Glutamatergic neuron (in vitro differentiated cells): ENCODE data around the gene SH2D4B. TPM values are rescaled to one million over a fixed set of nuclear protein-coding genes. Genes with fewer than 3 reads are reported as not detected.

Experiments used
- DNase-seq: peaks from one replicate; pipeline ENCODE4 v3.0.0; 2022
- H3K27ac Mint-ChIP-seq: one replicate; pipeline ENCODE4 v1.8.0; 2020; ENCODE audit warnings: mild to moderate bottlenecking, mixed read lengths, inconsistent platforms; ENCODE audit not compliant: unreplicated experiment
- H3K27me3 Mint-ChIP-seq: one replicate; pipeline ENCODE4 v1.8.0; 2020; ENCODE audit warnings: mild to moderate bottlenecking, moderate library complexity, mixed read lengths, inconsistent platforms; ENCODE audit not compliant: unreplicated experiment
- H3K36me3 Mint-ChIP-seq: one replicate; pipeline ENCODE4 v1.8.0; 2020; ENCODE audit warnings: mild to moderate bottlenecking, mixed read lengths, inconsistent platforms; ENCODE audit not compliant: unreplicated experiment
- H3K4me1 Mint-ChIP-seq: one replicate; pipeline ENCODE4 v1.8.0; 2020; ENCODE audit warnings: mild to moderate bottlenecking, low read depth, mixed read lengths, inconsistent platforms; ENCODE audit not compliant: unreplicated experiment
- H3K4me3 Mint-ChIP-seq: one replicate; pipeline ENCODE4 v1.8.0; 2020; ENCODE audit warnings: mild to moderate bottlenecking, mixed read lengths, inconsistent platforms; ENCODE audit not compliant: unreplicated experiment
- H3K9me3 Mint-ChIP-seq: one replicate; pipeline ENCODE4 v1.8.0; 2020; ENCODE audit warnings: mild to moderate bottlenecking, moderate library complexity, mixed read lengths, inconsistent platforms; ENCODE audit not compliant: unreplicated experiment
- CTCF ChIP-seq: fragments of 200-600 bp; sonication (generic); IDR thresholded peaks from one replicate; pipeline ENCODE4 v1.5.0; 2021; ENCODE audit not compliant: partially characterized antibody, unreplicated experiment
- total RNA-seq: library from RNA; stranded (reverse); fragmentation: NEBNext Ultra II Directional; extraction: Animal tissue kit (Norgen Biotek cat#: 25700); gene quantifications from one replicate; pipeline ENCODE4 v1.2.1, GENCODE V29; 2021; ENCODE audit not compliant: unreplicated experiment

Gene SH2D4B
- total RNA-seq, 1 donor from 2014 or later: 0.12 TPM

- Mint-ChIP-seq H3K4me3 (no peak overlapping the region), H3K4me1 (no peaks in the 10 kb centered on the region), H3K27me3 (peaks cover 2% of the 10 kb centered on the region), H3K36me3 (peaks cover 7% of the 10 kb centered on the region), H3K9me3 (no peaks in the 10 kb centered on the region), H3K27ac (no peak overlapping the region)
- no peak for TF ChIP-seq CTCF
- no peak for DNase-seq
Observed at GRCh38 chr10:80687476-80687789, 149.7 kb downstream of the SH2D4B start.

GRCh38 chr10:80690434-80690833, 152.7 kb downstream of the SH2D4B start:
- TF ChIP-seq CTCF: no peak
- H3K27ac Mint-ChIP-seq: no peak overlapping the region
- H3K4me3 Mint-ChIP-seq: no peak overlapping the region
- H3K9me3 Mint-ChIP-seq: peaks cover 1% of the 10 kb centered on the region
- no peaks in the 10 kb centered on the region for H3K4me1 Mint-ChIP-seq
- peaks cover 3% of the 10 kb centered on the region for H3K27me3 Mint-ChIP-seq
- peaks cover 7% of the 10 kb centered on the region for H3K36me3 Mint-ChIP-seq
- no peak for DNase-seq

GRCh38 chr10:80691441-80691840, 153.7 kb downstream of the SH2D4B start:
- Mint-ChIP-seq H3K27ac (no peak overlapping the region), H3K36me3 (peaks cover 7% of the 10 kb centered on the region), H3K4me3 (no peak overlapping the region), H3K27me3 (peaks cover 3% of the 10 kb centered on the region), H3K4me1 (peaks cover 8% of the 10 kb centered on the region), H3K9me3 (peaks cover 1% of the 10 kb centered on the region)
- DNase-seq: no peak
- TF ChIP-seq CTCF: no peak

- DNase-seq: no peak
- TF ChIP-seq CTCF: no peak
- Mint-ChIP-seq H3K27me3 (peaks cover 5% of the 10 kb centered on the region), H3K27ac (no peak overlapping the region), H3K4me1 (peaks cover 11% of the 10 kb centered on the region), H3K36me3 (peaks cover 7% of the 10 kb centered on the region), H3K4me3 (no peak overlapping the region), H3K9me3 (peaks cover 1% of the 10 kb centered on the region)
Observed at GRCh38 chr10:80693565-80693964, 155.9 kb downstream of the SH2D4B start.

- TF ChIP-seq CTCF: no peak
- DNase-seq: no peak
- Mint-ChIP-seq H3K9me3 (peaks cover 1% of the 10 kb centered on the region), H3K36me3 (peaks cover 7% of the 10 kb centered on the region), H3K27ac (no peak overlapping the region), H3K4me1 (peaks cover 16% of the 10 kb centered on the region), H3K27me3 (peaks cover 6% of the 10 kb centered on the region), H3K4me3 (no peak overlapping the region)
Observed at GRCh38 chr10:80694930-80695329, 157.2 kb downstream of the SH2D4B start.

Other genes starting within 250 kb of the SH2D4B start
- not detected for gene MAT1A, start 248.2 kb upstream of the SH2D4B start, total RNA-seq
- not detected for gene DYDC1, start 181.1 kb upstream of the SH2D4B start, total RNA-seq
- gene DYDC2, start 181.1 kb upstream of the SH2D4B start, total RNA-seq: not detected
- gene PRXL2A, start 129.4 kb upstream of the SH2D4B start, total RNA-seq: 164 TPM
- gene TSPAN14, start 83.6 kb upstream of the SH2D4B start, total RNA-seq: 141 TPM